Liver (tissue), 9 donors: Measurements from ENCODE around the gene TNFSF13. TPM values are rescaled to one million over a fixed set of nuclear protein-coding genes. Genes with fewer than 3 reads are reported as not detected.

ENCODE experiments used
- DNase-seq: peaks from one replicate; pipeline ENCODE4 v3.0.0-alpha.2; 2017; ENCODE audit warnings: low spot score
- H3K27ac ChIP-seq, 2 donors: one replicate each; pipeline ENCODE4 v1.7.0; 2013; ENCODE audit warnings: inconsistent platforms in 2 of 2, low read length in 2 of 2, control low read depth in 1 of 2, low read depth in 1 of 2, mild to moderate bottlenecking in 1 of 2
- H3K27me3 ChIP-seq, 4 donors: one replicate each; pipeline versions ENCODE4 v1.6.1 to v1.7.0; 2013; ENCODE audit warnings: low read length in 3 of 4, inconsistent platforms in 1 of 4, mild to moderate bottlenecking in 1 of 4, moderate library complexity in 1 of 4; ENCODE audit not compliant: control insufficient read depth in 4 of 4, insufficient read depth in 4 of 4
- H3K36me3 ChIP-seq, 4 donors: one replicate each; pipeline versions ENCODE4 v1.6.1 to v1.7.0; 2013; ENCODE audit warnings: low read length in 3 of 4, mild to moderate bottlenecking in 3 of 4, low read depth in 1 of 4, moderate library complexity in 1 of 4; ENCODE audit not compliant: control insufficient read depth in 4 of 4, insufficient read depth in 3 of 4
- H3K4me1 ChIP-seq, 4 donors: one replicate each; pipeline versions ENCODE4 v1.6.1 to v1.7.0; 2013; ENCODE audit warnings: low read length in 3 of 4, mild to moderate bottlenecking in 3 of 4, moderate library complexity in 1 of 4; ENCODE audit not compliant: control insufficient read depth in 4 of 4, insufficient read depth in 4 of 4
- H3K4me3 ChIP-seq, 3 donors: one replicate each; pipeline versions ENCODE4 v1.6.1 to v1.7.0; 2013; ENCODE audit warnings: low read length in 3 of 3, control low read depth in 1 of 3, low read depth in 1 of 3, mild to moderate bottlenecking in 1 of 3
- H3K9ac ChIP-seq, 2 donors: one replicate each; pipeline ENCODE4 v1.7.0; 2013; ENCODE audit warnings: low read length in 2 of 2, mild to moderate bottlenecking in 2 of 2, moderate library complexity in 2 of 2, control low read depth in 1 of 2, low read depth in 1 of 2
- H3K9me3 ChIP-seq, 4 donors: one replicate each; pipeline versions ENCODE4 v1.6.1 to v1.7.0; 2013; ENCODE audit warnings: low read length in 3 of 4; ENCODE audit not compliant: control insufficient read depth in 4 of 4
- ATF3 ChIP-seq: IDR thresholded peaks from 2 replicates; pipeline ENCODE4 v1.6.1; 2016; ENCODE audit warnings: antibody characterized with exemption
- CTCF ChIP-seq: fragments of 150-350 bp; IDR thresholded peaks from 2 replicates; pipeline ENCODE4 v1.5.1; 2017; ENCODE audit warnings: improper control_type of control experiment, low read depth, low read length; ENCODE audit not compliant: missing input control
- EGR1 ChIP-seq, 2 donors: IDR thresholded peaks; 2 replicates each; pipeline ENCODE4 v1.6.1; 2016 to 2018; ENCODE audit warnings: antibody characterized with exemption in 2 of 2, low read depth in 2 of 2
- FOXA1 ChIP-seq: IDR thresholded peaks from 2 replicates; pipeline ENCODE4 v1.6.1; 2016; ENCODE audit warnings: antibody characterized with exemption
- FOXA2 ChIP-seq: IDR thresholded peaks from 2 replicates; pipeline ENCODE4 v1.6.1; 2016; ENCODE audit warnings: antibody characterized with exemption
- GABPA ChIP-seq, 2 donors: IDR thresholded peaks in 1 of 2; conservative IDR thresholded peaks in 1 of 2; 2 replicates each; pipeline ENCODE4 v1.6.1; 2016; ENCODE audit warnings: antibody characterized with exemption in 2 of 2, mild to moderate bottlenecking in 1 of 2, moderate library complexity in 1 of 2
- HNF4A ChIP-seq, 2 donors: conservative IDR thresholded peaks; 2 replicates each; pipeline ENCODE4 v1.6.1; 2016; ENCODE audit warnings: antibody characterized with exemption in 2 of 2, mild to moderate bottlenecking in 2 of 2
- JUND ChIP-seq, 2 donors: IDR thresholded peaks; 2 replicates each; pipeline ENCODE4 v1.6.1; 2016; ENCODE audit warnings: antibody characterized with exemption in 2 of 2
- NR2F2 ChIP-seq: IDR thresholded peaks from 2 replicates; pipeline ENCODE4 v1.6.1; 2016; ENCODE audit warnings: antibody characterized with exemption
- RAD21 ChIP-seq, 2 donors: IDR thresholded peaks; 2 replicates each; pipeline ENCODE4 v1.6.1; 2016; ENCODE audit warnings: antibody characterized with exemption in 2 of 2, mild to moderate bottlenecking in 2 of 2
- REST ChIP-seq: IDR thresholded peaks from 2 replicates; pipeline ENCODE4 v1.6.1; 2016; ENCODE audit warnings: antibody characterized with exemption, mild to moderate bottlenecking
- RXRA ChIP-seq, 2 donors: IDR thresholded peaks; 2 replicates each; pipeline ENCODE4 v1.6.1; 2017 to 2018; ENCODE audit warnings: antibody characterized with exemption in 2 of 2, mild to moderate bottlenecking in 1 of 2
- SP1 ChIP-seq: IDR thresholded peaks from 2 replicates; pipeline ENCODE4 v1.6.1; 2018; ENCODE audit warnings: antibody characterized with exemption, mild to moderate bottlenecking
- YY1 ChIP-seq: IDR thresholded peaks from 2 replicates; pipeline ENCODE4 v1.6.1; 2016; ENCODE audit warnings: antibody characterized with exemption, mild to moderate bottlenecking
- ZBTB33 ChIP-seq: IDR thresholded peaks from 2 replicates; pipeline ENCODE4 v1.6.1; 2016; ENCODE audit warnings: antibody characterized with exemption
- WGBS: extraction: QIAGEN DNeasy Blood & Tissue Kit; methylation state at CpG from one replicate; pipeline ENCODE4 v1.1.7; 2013; 5-methylcytosine and 5-hydroxymethylcytosine counted together
- polyA plus RNA-seq, 2 donors: library from polyadenylated mRNA; stranded (reverse) in 1 of 2; unstranded in 1 of 2; fragments of 200-250 nt in 1 of 2; fragments of >200 nt in 1 of 2; fragmentation: Nextera tagmentation in 1 of 2; extraction: Ambion mirVana in 1 of 2; gene quantifications; one replicate each; pipeline versions ENCODE4 v1.2.1 to v1.2.3, GENCODE V29; 2013 to 2015
- total RNA-seq, 2 donors: library from RNA; depleted of rRNA; stranded (reverse); fragments of >200 nt; gene quantifications; one replicate each; pipeline ENCODE4 v1.2.3, GENCODE V29; 2014
- donor health status: healthy.
- donor health status: healthy.
- donor health status: healthy.
- donor health status: healthy.
- donor health status: healthy.

The TNFSF13 gene
- total and polyA plus RNA-seq, 4 donors, result 1.4 to 9.3 (median 4.5) TPM

- WGBS, result 76% methylated on average over 6 of the region's 6 CpGs
- no peak for DNase-seq
- no peak overlapping the region for H3K4me3 ChIP-seq
These were observed 8.2 kb upstream of the TNFSF13 start for GRCh38 chr17:7550344-7550743.

More at GRCh38 chr17:7550344-7550743, 8.2 kb upstream of the TNFSF13 start:
- TF ChIP-seq YY1, result no peak
- TF ChIP-seq SP1, result no peak
- no peak for TF ChIP-seq GABPA (IDR thresholded peaks at IDR 0.05 in 1 of 2, conservative IDR thresholded peaks at IDR 0.05 in 1 of 2)
- no peak for TF ChIP-seq HNF4A (conservative IDR thresholded peaks at IDR 0.05)
- TF ChIP-seq EGR1 (IDR thresholded peaks at IDR 0.05; ENCODE audit: low read depth in 2 of 2), result no peak
- TF ChIP-seq FOXA1, result no peak
- TF ChIP-seq FOXA2, result no peak
- TF ChIP-seq ZBTB33, result no peak
- TF ChIP-seq RXRA (IDR thresholded peaks at IDR 0.05), result no peak
- TF ChIP-seq REST, result no peak
- TF ChIP-seq NR2F2, result no peak
- no peak for TF ChIP-seq JUND (IDR thresholded peaks at IDR 0.05)
- no peak for TF ChIP-seq RAD21 (IDR thresholded peaks at IDR 0.05)
- no peak for TF ChIP-seq ATF3
- no peak for TF ChIP-seq CTCF
- no peaks in the 10 kb centered on the region for H3K9me3 ChIP-seq
- no peak overlapping the region for H3K27ac ChIP-seq
- H3K36me3 ChIP-seq, result no peaks in the 10 kb centered on the region
- no peaks in the 10 kb centered on the region for H3K27me3 ChIP-seq
- peaks cover 0 to 17% (median 8%) of the 10 kb centered on the region in 4 donors for H3K4me1 ChIP-seq
- no peak overlapping the region for H3K9ac ChIP-seq
